ACHN (cell line): ENCODE results near the gene SNAPC1.

ENCODE experiments used
- DNase-seq: peaks from one replicate; pipeline ENCODE4 v3.0.0-alpha.2; 2015
- in situ Hi-C: cut with HindIII; loops from 2 replicates; pipeline ENCODE4 v1.10.0; 2017; ENCODE audit warnings: low sequenced_read_pairs, low pct_ligation_motif_present, low pct_unique_long_range_greater_than_20kb

SNAPC1 gene

GRCh38 chr14:61761959-61762786 is at the start of gene SNAPC1:
Gene SNAPC1 (plus strand): TSS chr14:61762420. CDS start chr14:61762461, 41 bp downstream.
- in situ Hi-C loops = no loop called here
- peak; percentile 96 for DNase-seq

- no peak for DNase-seq
- in situ Hi-C loops = no loop called here
These were observed 48.3 kb upstream of the SNAPC1 start for GRCh38 chr14:61713724-61714437.

- in situ Hi-C loops = no loop called here
- no peak for DNase-seq
These were observed 45.3 kb upstream of the SNAPC1 start for GRCh38 chr14:61716956-61717355.

GRCh38 chr14:61718039-61718438 is 44.2 kb upstream of the SNAPC1 start:
- DNase-seq = no peak

GRCh38 chr14:61719344-61720293 is 42.6 kb upstream of the SNAPC1 start:
- in situ Hi-C loops = no loop called here
- DNase-seq = no peak

More at GRCh38 chr14:61718039-61718438, 44.2 kb upstream of the SNAPC1 start:
- in situ Hi-C loops = no loop called here

GRCh38 chr14:61720294-61720661 is 41.9 kb upstream of the SNAPC1 start:
- DNase-seq = no peak
- in situ Hi-C loops = no loop called here

- no peak for DNase-seq
- in situ Hi-C loops = no loop called here
These were observed 41.5 kb upstream of the SNAPC1 start for GRCh38 chr14:61720741-61721140.

- DNase-seq = no peak
- in situ Hi-C loops = no loop called here
These were observed 38.1 kb upstream of the SNAPC1 start for GRCh38 chr14:61724133-61724532.

- no peak for DNase-seq
- in situ Hi-C loops = loop anchor here (25.0 kb wide), 1 partner anchor 265 kb away; no protein-coding TSS in a partner anchor
These were observed 35.2 kb upstream of the SNAPC1 start for GRCh38 chr14:61726778-61727658.

GRCh38 chr14:61730756-61731373 is 31.4 kb upstream of the SNAPC1 start:
- DNase-seq = peak; percentile 27
- in situ Hi-C loops = loop anchor here (25.0 kb wide), 1 partner anchor 269 kb away; no protein-coding TSS in a partner anchor

- no peak for DNase-seq
- in situ Hi-C loops = loop anchor here (25.0 kb wide), 1 partner anchor 272 kb away; no protein-coding TSS in a partner anchor
These were observed 28.2 kb upstream of the SNAPC1 start for GRCh38 chr14:61733972-61734371.

- DNase-seq = no peak
- in situ Hi-C loops = loop anchor here (25.0 kb wide), 1 partner anchor 274 kb away; no protein-coding TSS in a partner anchor
These were observed 25.5 kb upstream of the SNAPC1 start for GRCh38 chr14:61736751-61737150.

- in situ Hi-C loops = loop anchor here (25.0 kb wide), 1 partner anchor 276 kb away; no protein-coding TSS in a partner anchor
- no peak for DNase-seq
These were observed 24.3 kb upstream of the SNAPC1 start for GRCh38 chr14:61737915-61738314.

- in situ Hi-C loops = loop anchor here (25.0 kb wide), 1 partner anchor 277 kb away; no protein-coding TSS in a partner anchor
- DNase-seq = no peak
These were observed 23.1 kb upstream of the SNAPC1 start for GRCh38 chr14:61739133-61739532.

GRCh38 chr14:61742371-61742770 is 19.8 kb upstream of the SNAPC1 start:
- in situ Hi-C loops = loop anchor here (25.0 kb wide), 1 partner anchor 280 kb away; no protein-coding TSS in a partner anchor
- DNase-seq = no peak

GRCh38 chr14:61744238-61744637 is 18.0 kb upstream of the SNAPC1 start:
- DNase-seq = no peak
- in situ Hi-C loops = loop anchor here (25.0 kb wide), 1 partner anchor 282 kb away; no protein-coding TSS in a partner anchor

- in situ Hi-C loops = loop anchor here (25.0 kb wide), 1 partner anchor 284 kb away; no protein-coding TSS in a partner anchor
- DNase-seq = peak; percentile 42
These were observed 15.9 kb upstream of the SNAPC1 start for GRCh38 chr14:61746346-61746745.
